Heart left ventricle (tissue), 13 donors: Measurements from ENCODE around the gene NDOR1.

Source experiments
- CTCF ChIP-seq, 12 donors: fragments of 200-600 bp; sonication (generic) in 4 of 12; IDR thresholded peaks; one replicate each; pipeline versions ENCODE4 v1.5.0 to v1.8.0; 2018 to 2022; ENCODE audit warnings: antibody characterized with exemption in 12 of 12, mild to moderate bottlenecking in 5 of 12
- POLR2A ChIP-seq, 2 donors: fragments of 450-650 bp; IDR thresholded peaks; one replicate each; pipeline ENCODE4 v1.6.1; 2017; ENCODE audit warnings: antibody characterized with exemption in 2 of 2, mild to moderate bottlenecking in 2 of 2, moderate library complexity in 2 of 2
- donor health status: ischemic (EF 13 %, LVEDD 7.1; RV severe dilation, severe dysfunction).
- donor health status: DM: no; HTN: yes; CAD: no.
- donor health status: DM: no; HTN: no; CAD: no.
- donor health status: ischemic (EF 25% LVEDD 6.9; RV normal size, moderate dysfunction).
- donor health status: ischemic (EF 25% LVEDD 5.7; RV mildly dilated, moderate dysfunction).
- donor health status: ischemic (EF 35%, LVEDD 5.7; RV mildly dilated, moderate dysfunction).
- donor health status: nonischemic (EF 11% LVEDD 7.7; RV severe dilation, severe dysfunction).
- donor health status: DM: yes; HTN: yes; CAD: no.
- donor health status: PGD.
- donor health status: ischemic (EF 29% LVEDD 5.4; RV normal size, mild dysfunction).
- donor health status: nonischemic (EF 23%, LVEDD 6.1; RV moderate dilation, normal function).

GRCh38 chr9:137174722-137175293, 30.7 kb upstream of the NDOR1 start:
- TF ChIP-seq CTCF (IDR thresholded peaks at IDR 0.05) (no peak), POLR2A (IDR thresholded peaks at IDR 0.05) (no peak)
